ENCODE data around the gene CAPN9.
"Not testable (repeated sequence)": the region's sequence is repeated elsewhere in the genome, so short reads cannot be mapped to it uniquely, and the experiment has no call there.

CAPN9 gene

GRCh38 chr1:230823931-230824381 is 76.8 kb downstream of the CAPN9 start:
- no peak for DNase-seq (ENCODE audit: low read depth)

GRCh38 chr1:230824551-230824918 is 77.3 kb downstream of the CAPN9 start:
- DNase-seq (ENCODE audit: low read depth), result no peak

GRCh38 chr1:230824919-230825721 is 77.9 kb downstream of the CAPN9 start:
- no peak for DNase-seq (ENCODE audit: low read depth)

GRCh38 chr1:230825761-230826160 is 78.6 kb downstream of the CAPN9 start:
- DNase-seq (ENCODE audit: low read depth), result no peak

GRCh38 chr1:230826166-230826875 is 79.1 kb downstream of the CAPN9 start:
- no peak for DNase-seq (ENCODE audit: low read depth)

- no peak for DNase-seq (ENCODE audit: low read depth)
Observed at GRCh38 chr1:230827081-230827681, 80.0 kb downstream of the CAPN9 start.

GRCh38 chr1:230827801-230828200 is 80.6 kb downstream of the CAPN9 start:
- DNase-seq (ENCODE audit: low read depth), result no peak

GRCh38 chr1:230828421-230828820 is 81.2 kb downstream of the CAPN9 start:
- DNase-seq (ENCODE audit: low read depth), result no peak

GRCh38 chr1:230831771-230832170 is 84.6 kb downstream of the CAPN9 start:
- no peak for DNase-seq (ENCODE audit: low read depth)

- DNase-seq (ENCODE audit: low read depth), result no peak
Observed at GRCh38 chr1:230832476-230832875, 85.3 kb downstream of the CAPN9 start.

GRCh38 chr1:230833511-230833910 is 86.3 kb downstream of the CAPN9 start:
- no peak for DNase-seq (ENCODE audit: low read depth)

- DNase-seq (ENCODE audit: low read depth), result no peak
Observed at GRCh38 chr1:230834292-230834691, 87.1 kb downstream of the CAPN9 start.

- DNase-seq (ENCODE audit: low read depth), result no peak
Observed at GRCh38 chr1:230836347-230836746, 89.2 kb downstream of the CAPN9 start.

- DNase-seq (ENCODE audit: low read depth), result no peak
Observed at GRCh38 chr1:230836793-230837192, 89.6 kb downstream of the CAPN9 start.

GRCh38 chr1:230839173-230839572 is 92.0 kb downstream of the CAPN9 start:
- no peak for DNase-seq (ENCODE audit: low read depth)

GRCh38 chr1:230842801-230843200 is 95.6 kb downstream of the CAPN9 start:
- DNase-seq (ENCODE audit: low read depth), result no peak

GRCh38 chr1:230843503-230844309 is 96.5 kb downstream of the CAPN9 start:
- no peak for DNase-seq (ENCODE audit: low read depth)

- no peak for DNase-seq (ENCODE audit: low read depth)
Observed at GRCh38 chr1:230844561-230844960, 97.4 kb downstream of the CAPN9 start.

GRCh38 chr1:230845184-230845583 is 98.0 kb downstream of the CAPN9 start:
- DNase-seq (ENCODE audit: low read depth), result not testable (repeated sequence)

GRCh38 chr1:230848235-230848634 is 101.0 kb downstream of the CAPN9 start:
- DNase-seq (ENCODE audit: low read depth), result no peak

GRCh38 chr1:230849451-230850224 is 102.5 kb downstream of the CAPN9 start:
- DNase-seq (ENCODE audit: low read depth), result no peak
